ENCODE data around the gene PCED1B. TPM values are rescaled to one million over a fixed set of nuclear protein-coding genes. Genes with fewer than 3 reads are reported as not detected.

Gene PCED1B
- polyA plus RNA-seq, 4 donors = 1.5 to 5.6 (median 4.1) TPM

DNA sequence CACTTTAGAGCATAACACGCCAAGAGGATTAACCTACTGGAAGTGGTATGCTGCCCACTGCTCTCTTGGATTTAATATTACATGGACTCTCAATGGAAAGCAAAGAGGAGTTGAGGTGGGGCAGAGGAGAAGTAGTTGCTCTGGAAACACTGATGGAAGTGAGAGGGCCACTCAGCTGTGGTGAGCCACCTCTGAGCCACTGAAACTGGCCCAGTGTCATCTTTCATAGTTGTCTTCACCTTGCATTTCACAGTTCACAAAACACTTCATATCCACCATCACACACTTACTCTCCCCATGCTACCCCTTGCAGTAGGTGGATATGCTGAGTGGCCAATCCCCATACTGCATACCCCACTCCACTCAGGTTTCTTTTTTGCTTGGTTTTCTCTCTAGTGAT lies 12.2 kb upstream of the PCED1B start:
- DNase-seq (ENCODE audit: low read depth in 4 of 4, low spot score in 3 of 4) = no peak

DNA sequence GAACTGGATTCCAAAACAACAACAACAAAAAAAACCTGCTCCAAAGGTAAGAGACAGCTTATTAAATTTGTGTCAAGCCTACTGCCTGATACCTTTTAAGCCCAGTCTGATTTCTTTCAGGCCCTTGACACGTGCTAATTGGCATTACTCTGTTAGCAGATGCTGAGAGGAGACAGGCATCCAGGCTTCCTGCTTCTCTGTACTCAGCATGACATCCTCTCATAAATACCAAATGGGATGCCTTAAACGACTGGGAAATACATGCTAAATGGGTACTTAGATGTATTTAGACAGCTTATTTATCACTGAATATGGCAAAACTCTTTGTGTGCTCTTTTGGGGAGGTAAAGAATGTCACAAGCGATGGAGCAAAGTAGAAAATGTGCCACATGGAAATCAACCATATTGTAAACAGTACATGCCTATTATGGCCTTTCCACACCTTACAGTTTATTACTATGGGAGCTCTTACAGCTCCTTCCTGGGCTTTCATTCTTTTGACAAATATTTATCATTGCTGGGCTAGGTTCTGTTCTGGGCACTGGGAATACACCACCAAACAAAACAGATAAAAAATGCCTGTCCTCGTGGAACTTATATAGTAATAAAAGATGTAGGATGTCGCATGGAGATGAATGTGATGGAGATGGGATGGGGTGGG lies 11.5 kb upstream of the PCED1B start:
- no peak for DNase-seq (ENCODE audit: low read depth in 4 of 4, low spot score in 3 of 4)

GRCh38 chr12:47068539-47068938 lies 10.9 kb upstream of the PCED1B start:
- no peak for DNase-seq (ENCODE audit: low read depth in 4 of 4, low spot score in 3 of 4)

- no peak for DNase-seq (ENCODE audit: low read depth in 4 of 4, low spot score in 3 of 4)
Measured at GRCh38 chr12:47070310-47070709, 9.1 kb upstream of the PCED1B start.

DNA sequence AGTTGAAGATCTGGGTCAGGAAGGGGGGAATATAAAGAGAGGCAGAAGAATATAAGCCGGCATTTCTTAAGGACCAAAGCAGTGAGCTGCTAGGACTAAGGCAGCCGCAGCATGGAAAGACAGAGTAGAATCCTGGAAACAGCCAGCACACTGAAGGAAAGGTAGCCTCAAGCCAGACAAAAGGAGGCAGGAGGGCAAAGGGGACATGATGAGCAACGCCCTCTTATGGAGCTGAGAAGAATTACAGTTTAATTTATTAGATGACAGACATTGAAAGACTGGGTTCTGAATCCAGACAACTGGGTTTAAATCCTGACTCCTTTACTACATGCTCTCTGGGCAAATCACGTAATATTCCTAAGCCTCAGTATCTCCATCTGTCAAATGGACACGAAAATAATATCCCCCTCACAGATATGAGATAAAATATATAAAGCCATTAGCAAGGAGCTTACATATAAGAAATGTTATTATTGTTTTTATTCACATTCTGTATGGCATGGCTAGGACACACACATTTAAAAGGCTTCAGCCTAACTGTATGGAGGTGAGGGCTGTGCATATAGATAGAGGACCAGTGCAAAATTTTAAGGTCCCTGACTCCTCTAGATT lies 8.1 kb upstream of the PCED1B start:
- DNase-seq (ENCODE audit: low read depth in 4 of 4, low spot score in 3 of 4) = no peak

DNA sequence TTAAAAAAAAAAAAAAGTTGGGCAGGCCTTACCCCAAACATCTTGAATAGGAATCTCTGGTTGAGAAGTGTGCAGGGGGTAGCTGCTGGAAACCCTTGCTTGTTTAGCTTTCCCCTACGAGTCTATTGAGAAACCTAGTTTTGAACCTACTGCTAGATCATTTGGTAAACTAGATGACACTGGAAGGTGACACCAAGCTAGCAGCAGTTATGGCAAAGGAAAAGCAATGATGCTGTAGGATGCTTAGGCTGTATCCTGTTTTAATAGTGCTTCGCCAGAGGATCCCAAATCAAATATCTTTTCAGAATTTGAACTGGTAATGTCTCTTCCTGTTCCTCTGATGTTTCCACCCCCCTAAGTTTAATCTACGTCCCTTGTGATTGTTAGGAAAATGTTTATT lies 5.5 kb upstream of the PCED1B start:
- no peak for DNase-seq (ENCODE audit: low read depth in 4 of 4, low spot score in 3 of 4)

DNA sequence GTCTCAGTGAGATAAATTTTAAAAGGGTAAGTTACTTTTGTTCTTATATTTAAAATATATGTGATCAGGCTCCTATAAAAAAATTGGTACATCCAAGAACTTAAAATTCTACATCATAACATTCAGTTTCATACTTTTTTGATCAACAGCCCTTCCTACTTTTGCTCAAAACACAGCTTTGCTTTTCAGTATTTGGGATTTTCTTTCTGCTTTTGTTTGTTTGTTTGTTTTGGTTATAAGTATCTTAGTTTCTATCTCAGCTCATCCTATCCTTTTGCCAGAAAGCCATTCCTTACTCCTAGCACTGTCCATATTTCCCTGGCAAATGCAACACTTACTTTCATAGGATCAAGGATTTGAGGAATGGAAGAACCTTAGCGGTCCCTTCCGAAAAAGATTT lies 4.7 kb upstream of the PCED1B start:
- DNase-seq (ENCODE audit: low read depth in 4 of 4, low spot score in 3 of 4) = no peak

DNA sequence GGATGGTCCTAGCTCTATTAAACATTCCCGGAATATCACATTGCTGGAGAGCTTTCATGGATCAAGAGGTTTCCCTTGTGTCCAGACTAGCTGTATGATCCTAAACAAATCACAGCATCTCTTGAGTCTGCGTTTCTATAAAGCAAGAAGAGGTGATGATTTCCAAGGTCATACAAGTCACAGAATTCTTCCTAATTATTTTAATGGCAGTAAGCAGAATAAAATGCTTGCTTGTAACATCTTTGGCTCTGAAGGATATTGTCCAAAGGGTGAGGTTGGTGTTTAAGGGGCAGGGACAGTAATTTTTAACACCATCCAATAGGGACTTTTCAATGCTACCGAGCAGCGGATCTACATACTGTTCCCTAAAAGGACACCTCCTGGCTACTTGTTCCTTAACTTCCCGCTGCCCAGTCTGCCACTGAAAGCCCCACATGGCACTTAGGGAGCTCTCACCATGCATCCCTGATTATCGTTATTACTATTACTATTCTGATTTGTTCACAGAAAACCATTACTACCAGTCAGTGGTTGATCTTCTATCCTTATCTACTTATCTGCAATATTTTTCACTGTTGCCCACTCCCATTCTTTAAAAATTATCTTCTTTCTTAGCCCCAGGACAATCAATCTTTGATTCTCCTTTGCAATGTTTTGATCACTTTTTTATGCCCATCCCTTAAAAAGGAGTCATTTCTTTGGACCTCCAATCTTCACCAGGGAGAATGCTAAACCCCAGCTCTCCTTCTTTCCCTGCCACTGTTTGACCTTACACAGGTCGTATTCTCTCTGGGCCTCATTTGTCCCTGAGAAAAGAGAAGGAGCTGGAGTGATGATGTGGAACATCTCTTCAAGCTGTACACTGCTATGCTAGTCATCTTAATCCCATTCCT lies 4.0 kb upstream of the PCED1B start:
- no peak for DNase-seq (ENCODE audit: low read depth in 4 of 4, low spot score in 3 of 4)

GRCh38 chr12:47077206-47078085 lies 2.0 kb upstream of the PCED1B start:
- no peak for DNase-seq (ENCODE audit: low read depth in 4 of 4, low spot score in 3 of 4)

DNA sequence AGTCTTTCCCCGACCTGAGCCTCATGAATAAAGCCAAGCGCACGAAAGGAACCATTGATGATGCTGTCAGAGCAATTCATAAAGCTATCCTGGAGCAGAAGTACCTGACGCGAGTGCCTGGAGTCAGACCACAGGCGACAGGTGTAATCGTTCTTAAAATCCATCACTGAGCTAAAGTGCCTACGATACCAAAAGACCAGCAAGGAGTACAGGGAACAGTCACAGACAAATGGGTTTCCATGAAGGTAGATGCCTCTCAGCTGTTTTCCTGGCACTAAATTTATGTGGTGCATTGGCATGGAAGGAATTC lies 1.4 kb upstream of the PCED1B start:
- DNase-seq (ENCODE audit: low read depth in 4 of 4, low spot score in 3 of 4) = no peak

DNA sequence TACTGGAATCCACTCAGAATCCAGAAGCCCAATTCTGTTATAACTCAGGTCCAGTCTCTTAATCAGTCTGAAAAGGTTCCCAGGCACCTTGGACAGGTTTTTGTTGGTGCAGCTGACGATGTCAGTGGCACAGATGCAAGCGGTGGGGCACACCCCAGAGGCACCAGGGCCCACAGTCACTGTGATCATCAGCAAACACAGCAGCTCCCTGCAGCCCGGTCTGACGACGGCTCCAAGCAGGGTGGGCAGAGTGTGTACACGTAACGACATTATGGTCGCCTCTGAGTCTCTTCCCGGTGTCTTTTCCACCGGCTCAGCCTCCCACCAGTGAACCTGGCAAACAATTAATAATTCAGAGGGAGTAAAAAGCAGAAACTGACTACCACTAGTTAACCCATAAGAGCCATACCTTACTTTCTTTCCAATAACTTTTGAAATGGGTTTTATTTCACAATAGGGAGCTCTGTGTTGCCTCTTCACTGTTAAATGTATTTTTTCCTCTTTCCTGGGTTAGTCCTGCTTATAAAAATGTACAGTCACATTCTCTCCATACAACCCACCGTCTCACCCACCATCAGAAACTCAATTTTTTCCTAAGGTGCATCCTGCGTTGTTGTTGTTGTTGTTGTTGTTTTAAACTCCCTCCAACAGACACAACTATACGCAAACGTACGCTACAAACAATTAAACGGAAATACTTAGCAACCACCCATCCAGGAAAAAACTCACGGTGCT lies 521 bp upstream of the PCED1B start:
- DNase-seq (ENCODE audit: low read depth in 4 of 4, low spot score in 3 of 4) = no peak

- DNase-seq (ENCODE audit: low read depth in 4 of 4, low spot score in 3 of 4) = peak in 2 of 4 donors; percentile 25 to 38
Measured at GRCh38 chr12:47079981-47080724, 732 bp downstream of the PCED1B start.

DNA sequence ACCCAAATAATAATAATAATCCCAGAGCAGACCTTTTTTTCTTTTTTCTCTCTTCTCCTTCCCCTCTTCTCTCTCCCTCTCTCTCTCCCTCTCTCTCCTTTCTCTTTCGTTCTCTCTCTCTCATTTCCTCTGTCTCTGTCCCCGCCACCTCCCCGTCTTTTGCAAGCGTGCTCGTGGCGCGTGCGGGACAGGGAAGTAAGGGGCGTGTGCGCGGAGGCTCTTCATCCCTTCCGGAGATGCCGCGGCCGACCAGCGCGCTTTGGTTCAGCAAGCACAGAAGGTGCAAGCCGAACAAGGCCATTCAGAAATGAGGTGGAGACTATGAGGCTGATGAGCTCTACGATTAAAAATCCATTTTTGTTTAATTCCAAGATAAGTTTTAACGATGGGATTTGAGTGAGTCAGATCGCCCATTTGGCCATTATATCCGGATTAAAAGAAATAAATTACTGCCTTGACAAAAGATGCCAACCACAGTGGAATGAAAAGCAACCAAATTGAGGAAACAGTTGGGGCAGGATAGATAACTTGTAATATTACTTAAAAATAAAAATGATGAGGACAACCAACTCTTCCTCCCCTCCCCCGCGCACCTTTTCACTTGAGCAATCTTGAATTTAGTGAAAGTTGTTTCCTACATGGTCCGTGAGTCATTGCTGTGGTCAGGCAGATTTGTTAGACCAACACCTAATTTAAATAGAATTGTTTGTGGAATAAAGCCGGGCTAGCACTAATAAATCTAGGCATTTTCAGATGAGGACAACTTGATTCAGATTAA lies 1.5 kb downstream of the PCED1B start:
- no peak for DNase-seq (ENCODE audit: low read depth in 4 of 4, low spot score in 3 of 4)

DNA sequence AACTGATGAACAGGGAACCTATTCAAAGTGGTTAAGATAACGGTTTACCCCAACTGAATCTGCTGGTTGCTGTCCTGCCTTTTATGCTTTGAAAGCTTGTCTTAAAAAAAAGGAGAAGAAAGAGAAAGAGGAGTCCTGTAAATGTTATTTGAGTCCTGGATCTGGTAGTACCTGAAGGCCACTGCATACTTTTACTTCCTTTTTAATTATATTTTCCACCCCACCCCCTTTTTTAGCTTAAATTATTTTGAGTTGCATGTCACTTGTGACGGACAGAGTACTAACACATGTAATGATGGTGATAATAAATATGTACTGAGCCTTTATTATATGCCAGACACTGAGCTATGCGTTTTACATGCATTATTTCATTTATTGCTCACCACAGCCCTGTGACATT lies 2.9 kb downstream of the PCED1B start:
- DNase-seq (ENCODE audit: low read depth in 4 of 4, low spot score in 3 of 4) = no peak

GRCh38 chr12:47082796-47083621 lies 3.6 kb downstream of the PCED1B start:
- DNase-seq (ENCODE audit: low read depth in 4 of 4, low spot score in 3 of 4) = no peak

GRCh38 chr12:47084172-47084571 lies 4.8 kb downstream of the PCED1B start:
- no peak for DNase-seq (ENCODE audit: low read depth in 4 of 4, low spot score in 3 of 4)

- no peak for DNase-seq (ENCODE audit: low read depth in 4 of 4, low spot score in 3 of 4)
Measured at GRCh38 chr12:47085815-47086252, 6.4 kb downstream of the PCED1B start.
